Fibroblast of lung (primary cell): ENCODE results near the gene FANCE. TPM values are rescaled to one million over a fixed set of nuclear protein-coding genes. Genes with fewer than 3 reads are reported as not detected.

ENCODE experiments used
- DNase-seq, 2 donors: peaks; one replicate each; pipeline versions ENCODE4 v3.0.0 to v3.0.0-alpha.2; 2010; ENCODE audit warnings: low read depth in 2 of 2
- H2AFZ ChIP-seq: 2 replicates; pipeline ENCODE4 v1.5.1; 2012; ENCODE audit warnings: low read length, control low read depth, inconsistent platforms
- H3K27ac ChIP-seq: 2 replicates; pipeline ENCODE4 v1.5.1; 2011; ENCODE audit warnings: low read length, control low read depth; ENCODE audit not compliant: insufficient read depth
- H3K27me3 ChIP-seq: 2 replicates; pipeline ENCODE4 v1.5.1; 2011; ENCODE audit warnings: mild to moderate bottlenecking, low read length; ENCODE audit not compliant: control insufficient read depth, insufficient read depth
- H3K36me3 ChIP-seq: 2 replicates; pipeline ENCODE4 v1.5.1; 2011; ENCODE audit warnings: low read length; ENCODE audit not compliant: control insufficient read depth, insufficient read depth
- H3K4me1 ChIP-seq: 2 replicates; pipeline ENCODE4 v1.5.1; 2011; ENCODE audit warnings: low read length; ENCODE audit not compliant: control insufficient read depth, insufficient read depth; ENCODE audit errors: extremely low read depth
- H3K4me2 ChIP-seq: 2 replicates; pipeline ENCODE4 v1.5.1; 2011; ENCODE audit warnings: low read length, control low read depth; ENCODE audit not compliant: insufficient read depth; ENCODE audit errors: extremely low read depth
- H3K4me3 ChIP-seq, 4 experiments: fragments of 200-600 bp in 1 of 4; sonication (generic) in 1 of 4; replicated peaks in 1 of 4; 2 replicates each; pipeline ENCODE4 v1.5.1; 2011 to 2016; ENCODE audit warnings: low read length in 4 of 4, low read depth in 3 of 4, mild to moderate bottlenecking in 3 of 4, control low read depth in 2 of 4, inconsistent platforms in 1 of 4, mixed read lengths in 1 of 4; ENCODE audit not compliant: insufficient read depth in 1 of 4; ENCODE audit errors: control extremely low read depth in 1 of 4
- H3K79me2 ChIP-seq: 2 replicates; pipeline ENCODE4 v1.5.1; 2012; ENCODE audit warnings: mild to moderate bottlenecking, low read length, inconsistent platforms; ENCODE audit not compliant: control insufficient read depth, insufficient read depth
- H3K9ac ChIP-seq: 2 replicates; pipeline ENCODE4 v1.5.1; 2011; ENCODE audit warnings: mild to moderate bottlenecking, low read length, control low read depth; ENCODE audit not compliant: insufficient read depth
- H3K9me3 ChIP-seq: 2 replicates; pipeline ENCODE4 v1.5.1; 2012; ENCODE audit warnings: low read depth, low read length; ENCODE audit not compliant: control insufficient read depth, insufficient read depth
- H4K20me1 ChIP-seq: 2 replicates; pipeline ENCODE4 v1.5.1; 2011; ENCODE audit warnings: low read length; ENCODE audit not compliant: control insufficient read depth, insufficient read depth; ENCODE audit errors: extremely low read depth
- CTCF ChIP-seq, 2 donors: IDR thresholded peaks in 1 of 2; conservative IDR thresholded peaks in 1 of 2; 1 replicate in 1 of 2; 2 replicates in 1 of 2; pipeline ENCODE4 v1.5.1; 2011 to 2012; ENCODE audit warnings: low read length in 2 of 2, control low read depth in 1 of 2, inconsistent platforms in 1 of 2, low read depth in 1 of 2, mild to moderate bottlenecking in 1 of 2
- EZH2 ChIP-seq: IDR thresholded peaks from 2 replicates; pipeline ENCODE4 v1.5.1; 2012; ENCODE audit warnings: low read length, control low read depth, mild to moderate bottlenecking; ENCODE audit errors: missing control alignments
- polyA plus RNA-seq, 2 donors: library from polyadenylated mRNA; depleted of rRNA in 1 of 2; stranded (reverse) in 1 of 2; unstranded in 1 of 2; fragments of >200 nt; gene quantifications; 2 replicates each; pipeline ENCODE4 v1.2.1, GENCODE V29; 2011 to 2012; ENCODE audit warnings: missing spikeins in 1 of 2
- total RNA-seq: library from RNA; depleted of rRNA; stranded (reverse); fragments of >200 nt; gene quantifications from 2 replicates; pipeline ENCODE4 v1.2.1, GENCODE V29; 2014

The FANCE gene
- total and polyA plus RNA-seq, 2 donors (not counting 1 experiment from before 2014, with no cell fraction given), result 3.2 to 10.7 TPM

GRCh38 chr6:35485402-35485877, 33.3 kb downstream of the FANCE start:
- no peak for TF ChIP-seq CTCF (conservative IDR thresholded peaks at IDR 0.05 in 1 of 2, IDR thresholded peaks at IDR 0.05 in 1 of 2; ENCODE audit: low read depth in 1 of 2, low read length in 2 of 2)
- peak overlapping the region in 1 of 4 experiments; percentile 36 for H3K4me3 ChIP-seq
- no peaks in the 10 kb centered on the region for H3K9me3 ChIP-seq
- H3K9ac ChIP-seq, result no peak overlapping the region
- H2AFZ ChIP-seq, result no peak overlapping the region
- H3K79me2 ChIP-seq, result peaks cover 29% of the 10 kb centered on the region
- peak overlapping the region; percentile 65 for H3K27ac ChIP-seq
- peaks cover 38% of the 10 kb centered on the region for H3K4me1 ChIP-seq
- peak in 1 of 2 donors; percentile 65 for DNase-seq
- no peaks in the 10 kb centered on the region for H4K20me1 ChIP-seq
- no peaks in the 10 kb centered on the region for H3K27me3 ChIP-seq
- peaks cover 9% of the 10 kb centered on the region for H3K36me3 ChIP-seq
- no peak overlapping the region for H3K4me2 ChIP-seq

DNA sequence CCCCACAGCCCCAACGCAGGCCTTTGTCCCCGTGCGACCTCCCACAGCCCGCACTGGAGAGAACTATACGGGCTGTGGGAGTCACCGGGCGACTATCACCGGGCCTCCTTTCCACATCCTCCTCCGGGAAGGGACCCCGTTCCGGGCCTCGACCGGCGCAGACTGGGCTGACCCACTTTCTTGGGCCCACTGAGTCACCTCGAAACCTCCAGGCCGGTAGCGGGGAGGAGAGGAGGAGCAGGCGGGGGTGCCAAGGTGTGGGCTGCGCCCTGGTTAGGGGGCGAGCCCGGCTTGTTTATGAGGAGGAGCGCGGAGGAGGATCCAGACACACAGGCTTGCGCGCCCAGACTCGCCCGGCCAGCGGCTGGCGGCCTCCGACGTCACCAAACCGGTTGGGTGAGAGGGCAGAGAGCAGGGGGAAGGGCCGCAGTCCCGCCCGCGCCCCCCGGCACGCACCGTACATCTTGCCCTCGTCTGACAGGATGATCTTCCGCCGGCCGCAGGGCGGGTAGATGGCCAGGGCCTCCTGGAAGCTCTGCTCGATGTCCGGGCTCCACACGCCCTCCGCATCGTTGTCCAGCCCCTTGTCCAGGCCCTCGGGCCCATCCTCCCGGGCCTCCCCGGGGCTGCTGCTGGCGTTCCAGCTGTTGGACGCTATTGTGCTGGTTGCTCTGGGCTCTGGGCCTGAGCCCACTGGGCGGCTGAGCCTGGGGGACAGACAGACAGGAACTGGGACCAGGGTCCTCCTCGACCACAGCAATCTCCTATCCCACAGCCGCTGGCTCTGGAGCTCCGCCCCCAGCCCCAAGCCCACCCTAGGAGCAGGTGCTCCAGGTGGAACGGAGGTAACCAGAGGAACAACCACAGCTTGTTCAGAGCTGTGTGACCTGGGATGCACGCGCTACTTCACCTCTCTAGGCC, 34.1 kb downstream of the FANCE start:
- no peak overlapping the region for H2AFZ ChIP-seq
- H3K36me3 ChIP-seq, result peaks cover 9% of the 10 kb centered on the region
- H3K9ac ChIP-seq, result peak overlapping the region; percentile 26
- DNase-seq, result no peak
- no peaks in the 10 kb centered on the region for H3K27me3 ChIP-seq
- no peaks in the 10 kb centered on the region for H3K9me3 ChIP-seq
- peak overlapping the region; percentile 32 for H3K4me2 ChIP-seq
- peaks cover 32% of the 10 kb centered on the region for H3K79me2 ChIP-seq
- H3K27ac ChIP-seq, result peak overlapping the region; percentile 65
- no peaks in the 10 kb centered on the region for H4K20me1 ChIP-seq
- peaks cover 44% of the 10 kb centered on the region for H3K4me1 ChIP-seq
- H3K4me3 ChIP-seq, result peak overlapping the region in 1 of 4 experiments; percentile 36
- TF ChIP-seq CTCF (conservative IDR thresholded peaks at IDR 0.05 in 1 of 2, IDR thresholded peaks at IDR 0.05 in 1 of 2; ENCODE audit: low read depth in 1 of 2, low read length in 2 of 2), result no peak
- no peak for TF ChIP-seq EZH2

DNA sequence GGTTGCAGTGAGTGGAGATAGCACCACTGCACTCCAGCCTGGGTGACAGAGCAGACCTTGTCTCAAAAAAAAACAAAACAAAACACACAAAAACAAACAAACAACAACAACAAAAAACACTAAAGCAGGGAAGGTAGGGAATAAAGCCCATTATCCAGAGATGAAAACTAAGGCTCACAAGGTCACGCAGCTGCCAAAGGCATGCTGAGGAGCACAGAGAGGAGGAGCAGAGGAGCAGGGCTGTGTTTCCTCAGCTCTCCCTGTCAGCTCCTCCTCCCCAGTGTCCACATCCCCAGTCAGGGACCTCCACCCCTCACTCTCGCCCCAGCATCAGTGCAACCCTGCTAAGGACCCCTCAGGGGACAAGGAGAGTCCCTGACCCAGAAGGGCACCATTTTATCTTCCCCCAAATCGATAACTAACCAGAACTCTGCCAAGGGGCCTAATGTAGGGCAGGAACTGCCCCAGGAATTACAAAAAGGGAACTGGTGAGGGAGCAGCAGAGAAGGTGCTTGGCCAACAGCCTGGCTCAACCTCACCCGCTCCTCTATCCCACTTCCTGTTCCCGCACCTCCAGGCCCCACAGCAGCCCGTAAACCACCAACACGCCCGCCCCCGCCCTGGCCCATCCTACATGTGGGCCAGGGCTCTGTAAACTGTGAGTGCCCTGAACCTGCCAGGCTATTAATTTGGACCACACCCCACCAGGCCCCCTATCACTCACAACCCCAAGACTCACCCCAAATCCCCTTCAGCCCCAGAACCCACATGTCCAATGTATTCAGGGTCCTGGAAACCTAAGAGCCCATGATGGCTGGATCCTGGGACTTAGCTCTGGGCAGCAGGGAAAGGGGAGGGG, 35.7 kb downstream of the FANCE start:
- DNase-seq, result peak; percentile 55 to 75
- peak overlapping the region; percentile 54 for H3K4me2 ChIP-seq

More for the DNA sequence above, 35.7 kb downstream of the FANCE start:
- Histone ChIP-seq H4K20me1 (no peaks in the 10 kb centered on the region), H3K4me1 (peaks cover 55% of the 10 kb centered on the region), H3K36me3 (peaks cover 8% of the 10 kb centered on the region), H3K79me2 (peaks cover 47% of the 10 kb centered on the region), H2AFZ (no peak overlapping the region), H3K27me3 (no peaks in the 10 kb centered on the region), H3K27ac (peak overlapping the region; percentile 34), H3K9ac (no peak overlapping the region), H3K9me3 (no peaks in the 10 kb centered on the region), H3K4me3 (no peak overlapping the region)
- TF ChIP-seq CTCF (conservative IDR thresholded peaks at IDR 0.05 in 1 of 2, IDR thresholded peaks at IDR 0.05 in 1 of 2; ENCODE audit: low read depth in 1 of 2, low read length in 2 of 2) (no peak), EZH2 (no peak)
